Heart right ventricle (tissue), 16 donors: Measurements from ENCODE around the gene RGP1. TPM values are rescaled to one million over a fixed set of nuclear protein-coding genes. Genes with fewer than 3 reads are reported as not detected.

Source experiments
- ATAC-seq, 8 donors: fragments of 200-7000 bp; cut with Tn5 transposase; one replicate each; pipeline ENCODE4 v1.9.1; 2020; ENCODE audit warnings: mild to moderate bottlenecking in 8 of 8, moderate library complexity in 8 of 8, moderate number of reproducible peaks in 1 of 8
- DNase-seq, 2 donors: peaks; one replicate each; pipeline ENCODE4 v3.0.0-alpha.2; 2020
- H3K27ac ChIP-seq, 10 donors: fragments of 200-600 bp; sonication (generic) in 2 of 10; one replicate each; pipeline versions ENCODE4 v1.5.0 to v1.8.0; 2020 to 2022; ENCODE audit warnings: mild to moderate bottlenecking in 3 of 10
- H3K27me3 ChIP-seq, 7 donors: fragments of 200-600 bp; one replicate each; pipeline ENCODE4 v1.8.0; 2021 to 2022; ENCODE audit warnings: mild to moderate bottlenecking in 2 of 7
- H3K36me3 ChIP-seq, 9 donors: fragments of 200-600 bp; sonication (generic) in 1 of 9; one replicate each; pipeline versions ENCODE4 v1.5.0 to v1.8.0; 2020 to 2022; ENCODE audit warnings: mild to moderate bottlenecking in 2 of 9
- H3K4me1 ChIP-seq, 9 donors: fragments of 200-600 bp; sonication (generic) in 1 of 9; one replicate each; pipeline versions ENCODE4 v1.5.0 to v1.8.0; 2020 to 2022; ENCODE audit warnings: mild to moderate bottlenecking in 4 of 9
- H3K4me3 ChIP-seq, 10 donors: fragments of 200-600 bp; sonication (generic) in 2 of 10; one replicate each; pipeline versions ENCODE4 v1.5.0 to v1.8.0; 2020 to 2022; ENCODE audit warnings: mild to moderate bottlenecking in 7 of 10, moderate library complexity in 2 of 10
- H3K9me3 ChIP-seq, 11 donors: fragments of 200-600 bp in 10 of 11; sonication (generic) in 2 of 11; one replicate each; pipeline versions ENCODE4 v1.5.0 to v1.8.0; 2013 to 2022; ENCODE audit warnings: mild to moderate bottlenecking in 2 of 11, control low read depth in 1 of 11, moderate library complexity in 1 of 11
- WGBS, 2 donors: extraction: QIAGEN DNeasy Blood & Tissue Kit; methylation state at CpG; one replicate each; pipeline ENCODE4 v1.1.7; 2013; ENCODE audit warnings: inconsistent platforms in 1 of 2; 5-methylcytosine and 5-hydroxymethylcytosine counted together
- intact Hi-C, 10 donors: fragments of 100-400 bp; cut with DNase I; formaldehyde crosslinking; loops; one replicate each; pipeline versions ENCODE4 v1.11.1 to v1.14.2; 2022
- polyA plus RNA-seq, 2 donors: library from polyadenylated mRNA; stranded (reverse); fragments of 200-250 nt; gene quantifications; one replicate each; pipeline ENCODE4 v1.2.3, GENCODE V29; 2013
- total RNA-seq, 10 donors: library from RNA; stranded (reverse); fragmentation: NEBNext Ultra II Directional in 3 of 10; extraction: Animal tissue kit (Norgen Biotek cat#: 25700) in 3 of 10; gene quantifications; one replicate each; pipeline versions ENCODE4 v1.2.1 to v1.2.4, GENCODE V29; 2021 to 2023
- TF ChIP-seq, protein P1 (sequence below), 9 donors: fragments of 200-600 bp; sonication (generic) in 2 of 9; IDR thresholded peaks; one replicate each; pipeline versions ENCODE4 v1.5.0 to v1.8.0; 2021 to 2022; ENCODE audit warnings: antibody characterized with exemption in 9 of 9, mild to moderate bottlenecking in 5 of 9, moderate library complexity in 1 of 9
- donor health status: Arrhythmogenic right ventricular cardiomyopathy.
- donor health status: ischemic (EF 13 %, LVEDD 7.1; RV severe dilation, severe dysfunction).
- donor health status: healthy with polysubstance abuse.
- donor health status: DM: no; HTN: yes; CAD: no.
- donor health status: DM: no; HTN: no; CAD: no.
- donor health status: ischemic (EF 25% LVEDD 6.9; RV normal size, moderate dysfunction).
- donor health status: ischemic (EF 25% LVEDD 5.7; RV mildly dilated, moderate dysfunction).
- donor health status: healthy.
- donor health status: DM: yes; HTN: yes; CAD: no.
- donor health status: Ischemic cardiomyopathy.
- donor health status: ischemic (EF 35%, LVEDD 5.7; RV mildly dilated, moderate dysfunction).
- donor health status: nonischemic (EF 11% LVEDD 7.7; RV severe dilation, severe dysfunction).
- donor health status: DM: yes; HTN: yes; CAD: no.
- donor health status: PGD.
- donor health status: ischemic (EF 29% LVEDD 5.4; RV normal size, mild dysfunction).
- donor health status: nonischemic (EF 23%, LVEDD 6.1; RV moderate dilation, normal function).

RGP1 gene
- total and polyA plus RNA-seq, 12 donors, result 8.2 to 39.4 (median 32.1) TPM

DNA sequence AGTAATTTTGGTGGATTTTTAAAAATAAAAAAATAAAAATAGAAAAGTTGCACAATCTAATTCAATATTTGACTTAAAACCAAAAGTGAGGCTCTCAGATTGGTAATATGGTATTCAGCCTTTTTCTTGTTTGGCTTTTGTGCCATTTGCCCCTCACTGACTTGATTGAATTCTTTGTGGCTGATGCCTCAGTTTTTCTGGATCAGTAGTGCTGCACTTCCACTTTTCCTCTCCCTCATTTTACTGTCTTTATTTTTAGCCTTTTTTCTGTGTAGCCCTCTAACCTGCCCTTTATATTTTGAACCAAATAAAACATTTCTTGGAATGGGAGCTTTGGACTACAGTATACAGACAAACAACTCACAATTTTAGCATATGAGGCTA lies 8.8 kb downstream of the RGP1 start:
- TF ChIP-seq, protein P1, sequence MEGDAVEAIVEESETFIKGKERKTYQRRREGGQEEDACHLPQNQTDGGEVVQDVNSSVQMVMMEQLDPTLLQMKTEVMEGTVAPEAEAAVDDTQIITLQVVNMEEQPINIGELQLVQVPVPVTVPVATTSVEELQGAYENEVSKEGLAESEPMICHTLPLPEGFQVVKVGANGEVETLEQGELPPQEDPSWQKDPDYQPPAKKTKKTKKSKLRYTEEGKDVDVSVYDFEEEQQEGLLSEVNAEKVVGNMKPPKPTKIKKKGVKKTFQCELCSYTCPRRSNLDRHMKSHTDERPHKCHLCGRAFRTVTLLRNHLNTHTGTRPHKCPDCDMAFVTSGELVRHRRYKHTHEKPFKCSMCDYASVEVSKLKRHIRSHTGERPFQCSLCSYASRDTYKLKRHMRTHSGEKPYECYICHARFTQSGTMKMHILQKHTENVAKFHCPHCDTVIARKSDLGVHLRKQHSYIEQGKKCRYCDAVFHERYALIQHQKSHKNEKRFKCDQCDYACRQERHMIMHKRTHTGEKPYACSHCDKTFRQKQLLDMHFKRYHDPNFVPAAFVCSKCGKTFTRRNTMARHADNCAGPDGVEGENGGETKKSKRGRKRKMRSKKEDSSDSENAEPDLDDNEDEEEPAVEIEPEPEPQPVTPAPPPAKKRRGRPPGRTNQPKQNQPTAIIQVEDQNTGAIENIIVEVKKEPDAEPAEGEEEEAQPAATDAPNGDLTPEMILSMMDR (IDR thresholded peaks at IDR 0.05), result no peak
- H3K9me3 ChIP-seq, result no peaks in the 10 kb centered on the region
- H3K27ac ChIP-seq, result peak overlapping the region in 9 of 10 donors; percentile 87 to 95 (median 92)
- peaks cover 0 to 55% (median 29%) of the 10 kb centered on the region in 9 donors for H3K4me1 ChIP-seq
- peaks cover 0 to 28% (median 20%) of the 10 kb centered on the region in 9 donors for H3K36me3 ChIP-seq
- H3K27me3 ChIP-seq, result no peaks in the 10 kb centered on the region
- DNase-seq, result no peak
- ATAC-seq, result no peak
- peak overlapping the region in 6 of 10 donors; percentile 55 to 73 (median 66) for H3K4me3 ChIP-seq
- intact Hi-C loops, result loop anchor here in 2 of 10 donors (5.0 to 10.0 kb wide), 2 partner anchors 54 to 113 kb away; partner anchors contain the start of gene SPAG8 (in 1 of the 2)

DNA sequence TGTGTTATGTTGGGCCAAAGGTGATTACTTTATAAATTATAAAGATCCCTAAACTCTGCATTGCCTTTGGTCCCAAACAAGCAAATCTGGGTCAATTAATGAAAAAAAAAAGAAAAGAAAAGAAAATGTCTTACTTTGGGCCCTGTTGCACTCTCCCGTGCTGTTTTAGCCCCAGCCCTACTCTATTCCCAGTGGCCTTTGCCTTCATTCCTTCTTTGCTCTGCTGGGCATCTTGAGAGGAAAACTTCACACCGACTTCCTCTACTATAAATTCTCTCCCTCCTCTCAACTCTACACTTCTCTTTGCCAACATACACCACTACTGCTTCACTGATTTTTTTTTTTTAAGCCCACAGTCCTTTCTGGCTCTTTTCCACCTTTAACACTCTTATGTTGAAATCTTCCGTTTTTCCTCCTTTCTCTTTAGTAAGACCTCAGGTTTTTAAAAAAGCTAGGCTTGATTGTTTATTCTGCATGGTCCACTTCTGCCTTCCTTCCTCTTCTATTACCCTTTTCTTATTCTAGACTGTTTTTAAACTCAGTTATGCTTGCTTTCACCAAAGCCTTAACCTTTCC lies 9.5 kb downstream of the RGP1 start:
- H3K36me3 ChIP-seq, result peaks cover 0 to 21% (median 13%) of the 10 kb centered on the region in 9 donors
- no peak for ATAC-seq
- H3K4me1 ChIP-seq, result peaks cover 0 to 55% (median 29%) of the 10 kb centered on the region in 9 donors
- TF ChIP-seq, protein P1 (IDR thresholded peaks at IDR 0.05), result no peak
- intact Hi-C loops, result loop anchor here in 2 of 10 donors (5.0 to 10.0 kb wide), 2 partner anchors 54 to 114 kb away; partner anchors contain the start of gene SPAG8 (in 1 of the 2)
- 50 to 62% methylated on average over 3 of the region's 3 CpGs for WGBS, 2 donors
- H3K27ac ChIP-seq, result peak overlapping the region in 8 of 10 donors; percentile 24 to 95 (median 91)
- H3K27me3 ChIP-seq, result no peaks in the 10 kb centered on the region
- no peaks in the 10 kb centered on the region for H3K9me3 ChIP-seq
- DNase-seq, result no peak
- H3K4me3 ChIP-seq, result no peak overlapping the region

DNA sequence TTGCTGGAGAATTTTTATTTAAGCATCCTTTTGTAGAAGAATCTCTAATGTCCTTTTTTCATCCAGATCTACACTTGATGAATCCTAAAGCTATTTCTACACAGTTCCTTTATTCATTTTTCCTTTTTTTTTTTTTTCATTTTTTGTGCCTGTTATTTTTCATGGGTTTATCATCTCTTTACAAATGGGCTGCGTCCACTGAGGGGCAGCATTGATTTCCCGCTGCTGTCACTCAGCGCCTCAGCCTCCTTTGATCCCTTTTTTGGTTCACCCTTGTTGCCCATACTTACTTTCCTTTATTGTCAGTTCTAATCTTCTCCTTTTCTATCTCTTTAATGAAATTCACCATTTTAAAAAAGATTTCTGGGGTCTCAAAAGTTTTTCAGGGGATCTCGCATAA lies 10.7 kb downstream of the RGP1 start:
- DNase-seq (no peak), ATAC-seq (no peak)
- no peaks in the 10 kb centered on the region for H3K27me3 ChIP-seq
- TF ChIP-seq, protein P1 (IDR thresholded peaks at IDR 0.05), result no peak
- H3K36me3 ChIP-seq, result peaks cover 0 to 9% (median 2%) of the 10 kb centered on the region in 9 donors
- no peaks in the 10 kb centered on the region for H3K9me3 ChIP-seq
- H3K4me1 ChIP-seq, result peaks cover 0 to 49% (median 29%) of the 10 kb centered on the region in 9 donors
- intact Hi-C loops, result loop anchor here in 2 of 10 donors (5.0 to 10.0 kb wide), 2 partner anchors 53 to 115 kb away; partner anchors contain the start of gene SPAG8 (in 1 of the 2)
- no peak overlapping the region for H3K27ac ChIP-seq
- 96% methylated on average over 4 of the region's 4 CpGs for WGBS, 2 donors
- no peak overlapping the region for H3K4me3 ChIP-seq

DNA sequence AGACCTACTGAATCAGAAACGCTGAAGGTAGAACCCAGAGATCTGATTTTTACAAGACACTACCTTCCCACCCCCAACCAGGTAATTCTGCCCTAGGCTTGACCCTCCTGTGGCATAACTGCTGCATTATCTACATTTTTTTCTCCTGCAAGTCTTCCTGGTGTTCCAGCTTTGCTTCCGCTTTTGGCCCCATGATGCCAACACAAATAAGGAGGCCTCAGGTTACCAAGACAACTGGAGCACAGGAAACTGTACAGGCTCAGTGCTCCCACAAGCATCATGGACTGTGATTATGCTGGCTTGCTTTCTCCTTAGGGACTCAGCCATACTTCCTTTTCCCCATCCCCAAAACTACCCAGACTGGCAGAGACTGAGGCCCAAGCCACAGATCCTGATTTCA lies 11.6 kb downstream of the RGP1 start:
- ATAC-seq (no peak), DNase-seq (peak in 1 of 2 donors; percentile 24)
- Histone ChIP-seq H3K27ac (no peak overlapping the region), H3K27me3 (no peaks in the 10 kb centered on the region), H3K9me3 (no peaks in the 10 kb centered on the region), H3K4me3 (no peak overlapping the region), H3K36me3 (peaks cover 0 to 1% (median 0%) of the 10 kb centered on the region in 9 donors), H3K4me1 (peaks cover 0 to 49% (median 29%) of the 10 kb centered on the region in 9 donors)
- 73 to 79% methylated on average over 2 of the region's 2 CpGs for WGBS, 2 donors
- TF ChIP-seq, protein P1 (IDR thresholded peaks at IDR 0.05), result no peak
- intact Hi-C loops, result no loop called here
